Urinary bladder (tissue), 4 donors: ENCODE measurements around the gene LRRIQ1. TPM values are rescaled to one million over a fixed set of nuclear protein-coding genes. Genes with fewer than 3 reads are reported as not detected.

Experiments
- DNase-seq: peaks from one replicate; pipeline ENCODE4 v3.0.0-alpha.2; 2015; ENCODE audit errors: extremely low spot score
- H3K27ac ChIP-seq: one replicate; pipeline ENCODE4 v1.5.1; 2013; ENCODE audit warnings: low read depth, mild to moderate bottlenecking, moderate library complexity
- H3K36me3 ChIP-seq: one replicate; pipeline ENCODE4 v1.6.1; 2013; ENCODE audit warnings: mild to moderate bottlenecking, moderate library complexity; ENCODE audit not compliant: insufficient read depth
- H3K4me1 ChIP-seq: one replicate; pipeline ENCODE4 v1.6.1; 2013; ENCODE audit warnings: mild to moderate bottlenecking, moderate library complexity; ENCODE audit not compliant: insufficient read depth
- H3K4me3 ChIP-seq: one replicate; pipeline ENCODE4 v1.5.1; 2013; ENCODE audit warnings: low read depth, low read length
- WGBS: extraction: QIAGEN DNeasy Blood & Tissue Kit; methylation state at CpG from one replicate; pipeline ENCODE4 v1.1.7; 2013; 5-methylcytosine and 5-hydroxymethylcytosine counted together
- polyA plus RNA-seq: library from polyadenylated mRNA; stranded (reverse); fragments of 200-250 nt; gene quantifications from one replicate; pipeline ENCODE4 v1.2.3, GENCODE V29; 2013
- total RNA-seq: library from RNA; depleted of rRNA; stranded (reverse); fragments of >200 nt; gene quantifications from one replicate; pipeline ENCODE4 v1.2.3, GENCODE V29; 2014
- donor health status: healthy with polysubstance abuse.
- donor health status: healthy.

Gene LRRIQ1
- total and polyA plus RNA-seq, 2 donors: 0.10 to 0.79 TPM

DNA sequence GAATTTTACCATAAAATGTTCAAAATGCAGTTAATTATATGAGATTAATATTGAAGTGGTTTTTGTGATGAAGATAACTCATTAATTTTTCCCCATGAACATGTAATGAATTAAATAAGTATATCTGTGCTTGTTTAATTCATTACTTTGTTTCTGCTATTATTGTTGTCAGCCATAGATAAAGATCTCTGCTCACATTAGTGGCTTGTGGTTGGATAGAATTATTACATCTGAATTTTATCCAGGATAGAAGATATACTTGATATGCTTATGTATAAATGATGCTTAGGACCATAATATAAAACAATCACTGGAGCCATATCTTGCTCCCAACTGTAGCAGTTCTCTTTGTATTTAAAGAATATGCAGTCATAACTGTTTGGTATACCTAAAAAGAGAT, 18.5 kb upstream of the LRRIQ1 start:
- no peak overlapping the region for H3K27ac ChIP-seq
- H3K4me3 ChIP-seq: no peak overlapping the region
- H3K36me3 ChIP-seq: no peaks in the 10 kb centered on the region
- DNase-seq: no peak
- H3K4me1 ChIP-seq: no peaks in the 10 kb centered on the region

DNA sequence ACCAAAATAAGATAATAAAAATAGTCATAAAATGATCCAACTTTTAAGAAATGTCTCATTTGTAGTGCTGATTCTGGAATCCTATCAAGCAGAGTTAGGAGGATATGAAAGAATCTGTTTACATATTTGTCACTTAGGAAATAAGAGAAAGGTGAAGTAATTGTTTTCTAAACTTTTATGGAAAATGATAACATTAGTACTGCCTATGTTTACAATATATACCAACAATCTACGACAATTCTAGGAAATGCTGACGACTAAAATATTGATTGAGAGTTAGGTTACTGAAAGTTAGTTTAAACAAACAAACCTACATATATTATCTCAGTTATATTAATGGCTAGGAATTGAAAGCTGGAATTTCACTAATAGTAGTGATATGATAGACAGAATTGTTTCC, 18.1 kb upstream of the LRRIQ1 start:
- Histone ChIP-seq H3K4me3 (no peak overlapping the region), H3K4me1 (no peaks in the 10 kb centered on the region), H3K36me3 (no peaks in the 10 kb centered on the region), H3K27ac (no peak overlapping the region)
- DNase-seq: no peak
- 42% methylated on average over 2 of the region's 2 CpGs for WGBS

DNA sequence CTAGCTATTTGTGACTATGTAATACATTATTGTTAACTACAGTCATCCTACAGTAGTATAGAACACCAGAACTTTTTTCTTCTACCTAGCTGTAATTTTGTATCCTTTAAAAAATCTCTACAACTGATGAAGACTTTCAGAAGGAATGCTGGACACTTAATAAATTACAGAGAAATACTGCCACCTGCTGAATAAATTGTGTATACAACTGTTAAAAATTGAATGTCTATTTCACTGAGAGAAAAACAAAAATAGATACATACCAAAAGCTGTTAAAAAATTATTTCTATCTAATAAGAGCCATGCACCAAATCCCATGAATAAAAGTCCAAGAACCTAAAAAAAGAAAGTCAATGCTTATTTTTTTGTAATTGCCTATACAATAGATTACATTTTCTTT, 6.7 kb upstream of the LRRIQ1 start:
- no peaks in the 10 kb centered on the region for H3K36me3 ChIP-seq
- H3K4me1 ChIP-seq: no peaks in the 10 kb centered on the region
- no peak for DNase-seq
- H3K27ac ChIP-seq: no peak overlapping the region
- H3K4me3 ChIP-seq: no peak overlapping the region

DNA sequence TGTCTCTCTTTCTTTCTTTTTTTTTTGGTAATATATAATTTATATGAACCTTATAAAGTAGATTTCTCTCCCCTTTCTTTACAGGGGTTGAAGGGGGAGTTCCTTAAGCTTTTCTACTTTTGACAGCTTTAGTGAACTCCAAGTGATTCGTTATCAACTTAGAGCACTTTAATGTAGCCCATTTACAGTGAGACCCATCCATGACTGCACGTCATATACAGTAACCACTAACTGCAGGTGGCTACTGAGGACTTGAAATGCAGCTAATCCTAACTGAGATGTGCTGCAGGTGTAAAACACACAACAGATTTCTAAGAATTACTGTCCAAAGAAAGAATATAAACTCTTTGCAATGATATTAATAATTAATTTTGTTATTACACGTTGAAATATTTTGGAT, 582 bp downstream of the LRRIQ1 start:
- H3K4me3 ChIP-seq: no peak overlapping the region
- no peaks in the 10 kb centered on the region for H3K36me3 ChIP-seq
- WGBS: 13% methylated on average over 3 of the region's 3 CpGs
- no peak for DNase-seq
- no peak overlapping the region for H3K27ac ChIP-seq
- no peaks in the 10 kb centered on the region for H3K4me1 ChIP-seq

DNA sequence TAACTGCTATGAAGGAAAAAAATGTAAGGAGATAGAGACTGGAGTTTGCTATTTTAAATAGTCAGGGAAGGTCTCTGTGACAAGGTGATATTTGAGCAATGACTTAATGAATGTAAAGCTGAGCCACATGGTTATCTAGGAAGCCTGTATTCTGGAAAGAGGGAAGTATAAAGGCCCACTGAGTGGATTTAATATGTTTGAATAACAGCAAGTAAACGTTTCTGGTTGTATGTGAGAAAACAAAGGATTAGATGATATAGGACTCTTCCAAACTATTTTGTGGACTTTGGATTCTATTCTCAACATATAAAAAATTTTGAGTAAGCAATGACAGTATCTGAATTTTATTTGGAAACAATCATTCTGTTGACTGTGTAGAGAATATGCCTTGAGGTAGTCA, 5.2 kb downstream of the LRRIQ1 start:
- no peak for DNase-seq
- Histone ChIP-seq H3K36me3 (no peaks in the 10 kb centered on the region), H3K4me1 (no peaks in the 10 kb centered on the region), H3K27ac (no peak overlapping the region), H3K4me3 (no peak overlapping the region)
- 26% methylated on average over 1 of the region's 1 CpG for WGBS

DNA sequence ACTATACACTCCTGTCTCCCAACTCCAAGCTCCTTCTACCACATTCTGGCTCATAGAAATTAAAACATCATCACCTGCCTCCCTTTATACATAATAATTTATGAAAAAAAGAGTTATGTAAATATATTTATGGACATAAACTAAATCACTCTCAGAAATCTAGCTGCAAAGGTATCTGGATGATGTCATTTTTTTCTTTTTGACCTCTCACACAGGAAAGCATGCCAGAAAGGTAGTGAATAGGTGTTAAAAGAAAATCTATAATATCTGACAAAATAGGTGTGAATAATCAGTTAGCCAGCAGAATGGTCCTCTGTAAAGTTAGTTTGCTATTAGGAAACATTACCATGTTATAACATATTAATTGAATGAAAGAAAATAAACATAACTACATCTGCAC, 7.7 kb downstream of the LRRIQ1 start:
- H3K36me3 ChIP-seq: no peaks in the 10 kb centered on the region
- no peak overlapping the region for H3K27ac ChIP-seq
- H3K4me3 ChIP-seq: no peak overlapping the region
- DNase-seq: no peak
- no peaks in the 10 kb centered on the region for H3K4me1 ChIP-seq

DNA sequence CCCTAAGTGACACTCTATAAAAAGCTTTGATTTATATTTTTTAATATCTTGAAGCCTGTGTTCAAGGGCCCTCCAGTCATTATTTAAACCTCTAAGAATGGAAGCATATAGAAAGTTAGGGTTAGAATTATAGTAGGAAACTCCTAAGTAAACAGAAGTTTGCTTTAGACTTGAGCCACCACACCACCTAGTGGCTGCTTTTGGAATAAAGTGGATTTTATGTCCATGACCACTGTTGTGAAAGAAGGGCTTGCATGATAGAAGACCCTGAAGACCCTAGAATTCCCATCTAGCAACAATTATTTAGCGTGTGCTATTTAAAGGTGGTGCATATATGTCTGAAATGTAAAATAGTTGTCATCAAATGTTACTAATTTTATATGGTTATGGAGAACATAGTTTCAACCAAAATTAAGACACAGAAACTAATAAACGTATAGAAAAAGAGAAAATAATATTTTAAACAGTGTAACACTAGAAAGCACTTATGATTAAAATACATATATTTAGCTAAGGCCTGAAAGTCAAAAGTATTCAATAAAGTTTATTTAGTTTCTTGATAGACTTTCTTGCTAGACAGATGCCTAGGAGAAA, 21.3 kb downstream of the LRRIQ1 start:
- Histone ChIP-seq H3K27ac (no peak overlapping the region), H3K4me3 (no peak overlapping the region), H3K4me1 (no peaks in the 10 kb centered on the region), H3K36me3 (no peaks in the 10 kb centered on the region)
- DNase-seq: peak; percentile 2
- WGBS: 49% methylated on average over 2 of the region's 2 CpGs

DNA sequence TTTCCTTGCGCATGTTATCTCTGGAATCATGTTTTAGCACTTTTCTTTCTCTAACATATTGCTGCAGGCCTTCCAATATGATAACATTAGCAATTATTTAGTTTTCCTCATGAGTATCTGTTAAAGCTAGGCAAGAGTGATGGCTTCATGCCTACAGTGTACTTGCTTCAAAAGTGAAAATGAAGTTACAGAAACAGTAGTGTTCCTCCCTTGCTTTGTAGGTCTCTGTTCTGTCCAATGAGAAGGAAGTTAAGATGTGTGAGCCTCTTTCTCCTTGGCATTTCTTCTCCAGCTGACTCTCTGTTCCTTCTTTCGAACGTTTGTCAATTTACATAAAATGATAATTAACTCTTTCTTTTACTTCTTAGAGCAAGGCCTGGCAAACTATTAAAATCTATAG, 22.2 kb downstream of the LRRIQ1 start:
- H3K27ac ChIP-seq: no peak overlapping the region
- H3K4me1 ChIP-seq: no peaks in the 10 kb centered on the region
- WGBS: 49% methylated on average over 3 of the region's 3 CpGs
- no peaks in the 10 kb centered on the region for H3K36me3 ChIP-seq
- no peak for DNase-seq
- no peak overlapping the region for H3K4me3 ChIP-seq

DNA sequence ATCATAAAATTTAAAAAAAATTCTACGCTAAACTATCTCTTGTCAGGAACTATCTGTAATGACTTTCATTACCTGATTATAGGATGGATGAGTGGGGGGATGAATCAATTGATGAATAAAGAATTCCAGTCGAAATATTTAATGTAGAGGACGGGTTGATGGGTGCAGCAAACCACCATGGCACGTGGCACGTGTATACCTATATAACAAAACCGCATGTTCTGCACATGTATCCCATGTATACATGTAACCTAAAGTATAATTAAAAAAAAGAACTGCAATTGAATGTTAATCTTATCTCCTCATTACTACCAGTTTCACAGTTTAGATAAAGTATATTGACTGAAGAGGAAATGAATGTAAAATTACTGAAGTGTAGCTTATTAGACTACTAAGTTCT, 23.4 kb downstream of the LRRIQ1 start:
- no peak for DNase-seq
- Histone ChIP-seq H3K27ac (no peak overlapping the region), H3K36me3 (no peaks in the 10 kb centered on the region), H3K4me1 (no peaks in the 10 kb centered on the region), H3K4me3 (no peak overlapping the region)
- WGBS: 64% methylated on average over 6 of the region's 6 CpGs

DNA sequence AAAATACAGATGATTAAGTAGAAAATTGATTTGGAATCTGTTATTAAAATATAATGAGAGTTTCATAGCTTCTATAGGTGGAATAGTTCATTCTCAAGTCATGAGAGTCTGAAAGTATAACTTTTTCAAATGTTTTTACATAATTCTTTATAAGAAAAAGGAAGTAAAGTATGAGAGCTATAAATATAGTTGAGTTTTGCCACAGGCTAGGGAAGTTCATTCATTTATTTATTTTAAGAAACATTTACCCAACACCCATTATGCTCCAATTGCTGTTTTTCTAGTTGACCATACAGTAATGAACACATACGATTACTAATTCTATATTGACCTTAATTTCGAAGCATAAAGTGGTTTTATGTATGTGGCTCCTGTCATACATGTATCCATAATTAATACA, 24.8 kb downstream of the LRRIQ1 start:
- DNase-seq: no peak
- H3K4me1 ChIP-seq: no peaks in the 10 kb centered on the region
- 66% methylated on average over 2 of the region's 2 CpGs for WGBS
- H3K27ac ChIP-seq: no peak overlapping the region
- no peak overlapping the region for H3K4me3 ChIP-seq
- H3K36me3 ChIP-seq: no peaks in the 10 kb centered on the region

DNA sequence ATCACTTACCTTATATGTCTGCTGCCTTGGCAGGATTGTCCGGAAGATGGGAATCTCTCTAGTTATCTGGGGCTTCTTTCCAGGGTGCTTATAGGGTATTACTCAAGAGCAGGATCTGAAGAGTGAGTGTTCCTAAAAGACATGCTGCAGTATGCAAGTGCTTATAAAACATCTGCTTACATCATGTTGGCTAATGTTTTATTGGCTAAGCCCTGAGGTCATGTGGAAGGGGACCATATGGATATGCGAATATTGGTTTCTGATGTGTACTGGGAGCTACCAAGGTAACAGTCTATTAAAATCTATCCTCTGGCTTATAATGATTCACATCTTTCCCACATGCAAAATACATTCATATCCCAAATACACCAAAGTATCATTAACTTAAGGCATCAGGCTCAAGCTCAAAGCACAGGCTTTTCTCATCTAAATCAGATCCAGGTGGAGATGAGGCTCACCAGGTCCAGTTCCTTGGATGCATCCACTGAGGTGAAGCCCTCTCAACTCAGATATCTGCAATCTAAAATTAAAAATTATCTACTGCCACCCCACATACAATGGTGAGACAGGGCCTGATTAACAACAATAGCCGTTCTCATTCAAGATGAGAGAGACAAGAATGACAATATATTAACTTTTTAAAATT, 29.8 kb downstream of the LRRIQ1 start:
- 62% methylated on average over 3 of the region's 3 CpGs for WGBS
- Histone ChIP-seq H3K4me1 (no peaks in the 10 kb centered on the region), H3K27ac (no peak overlapping the region), H3K4me3 (no peak overlapping the region), H3K36me3 (no peaks in the 10 kb centered on the region)
- DNase-seq: no peak

DNA sequence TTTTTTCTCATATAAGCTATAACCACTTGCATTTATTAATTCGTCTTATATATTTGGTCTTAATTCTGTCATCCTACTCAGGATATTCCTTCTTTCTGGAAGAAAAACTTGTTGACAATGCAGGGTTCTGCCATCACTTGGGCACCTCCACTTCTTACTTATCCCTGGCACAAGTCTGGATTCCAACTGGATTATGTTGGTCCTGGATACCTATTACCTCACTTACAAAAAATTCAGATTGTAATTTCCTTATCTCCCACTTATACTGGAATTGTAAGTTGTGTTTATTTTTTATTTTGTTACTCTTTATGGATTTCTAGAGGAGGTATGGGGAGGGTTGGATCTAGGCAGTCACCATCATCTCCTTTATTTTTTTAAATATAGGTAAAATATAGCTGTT, 36.7 kb downstream of the LRRIQ1 start:
- no peak for DNase-seq
- no peaks in the 10 kb centered on the region for H3K36me3 ChIP-seq
- no peak overlapping the region for H3K4me3 ChIP-seq
- WGBS: 68% methylated on average over 1 of the region's 1 CpG
- H3K4me1 ChIP-seq: no peaks in the 10 kb centered on the region
- no peak overlapping the region for H3K27ac ChIP-seq

DNA sequence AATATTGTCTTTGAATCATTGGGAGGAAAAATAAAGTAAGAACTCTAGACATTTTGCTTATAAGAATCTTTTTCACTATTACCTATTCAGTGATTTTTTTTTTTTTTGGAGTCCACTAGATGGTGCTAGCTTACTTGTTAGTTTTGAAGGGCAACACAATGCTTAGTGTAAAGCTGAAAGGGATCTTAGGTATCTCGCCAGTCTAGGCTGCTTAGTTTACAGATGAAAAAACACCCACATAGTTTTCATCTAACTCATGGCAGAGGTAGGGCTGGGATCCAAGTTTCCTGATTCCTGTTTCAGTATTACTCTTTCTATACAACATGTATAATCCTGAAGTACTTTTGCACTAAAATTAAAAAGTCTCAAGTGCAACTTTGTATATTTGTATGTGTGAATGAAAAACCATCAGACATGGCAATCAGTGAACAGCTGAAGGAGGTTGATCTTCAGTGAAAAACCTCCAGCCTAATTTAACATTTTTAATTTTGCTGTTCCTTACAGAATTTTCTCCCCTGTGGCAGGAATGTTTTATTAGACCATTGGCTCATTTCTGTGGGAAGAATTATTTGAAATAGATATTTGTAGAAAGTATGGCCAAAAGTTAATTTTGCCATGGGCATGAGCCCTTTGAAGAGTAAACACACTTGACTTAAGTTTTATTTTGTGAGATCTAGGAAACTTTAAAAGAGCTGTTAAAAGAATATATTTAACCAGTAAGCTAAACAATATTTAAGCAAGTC, 40.7 kb downstream of the LRRIQ1 start:
- peak; percentile 48 for DNase-seq
- H3K27ac ChIP-seq: peak overlapping the region; percentile 10
- no peaks in the 10 kb centered on the region for H3K4me1 ChIP-seq
- H3K4me3 ChIP-seq: no peak overlapping the region
- H3K36me3 ChIP-seq: no peaks in the 10 kb centered on the region
- 1% methylated on average over 1 of the region's 1 CpG for WGBS

DNA sequence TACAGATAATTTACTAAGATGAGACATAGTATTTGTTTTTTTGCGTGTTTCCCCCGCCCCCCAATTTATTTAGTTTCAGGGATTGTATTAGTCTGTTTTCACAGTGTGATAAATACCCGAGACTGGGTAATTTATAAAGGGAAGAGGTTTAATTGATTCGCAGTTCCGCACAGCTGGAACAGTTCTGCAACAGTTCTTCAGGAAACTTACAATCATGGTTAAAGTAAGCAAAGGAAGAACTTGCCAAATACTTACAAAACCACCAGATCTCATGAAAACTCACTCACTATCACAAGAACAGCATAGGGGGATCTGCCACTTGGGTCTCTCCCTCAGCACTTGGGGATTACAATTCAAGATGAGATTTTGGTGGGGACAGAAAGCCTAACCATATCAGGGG, 48.9 kb downstream of the LRRIQ1 start:
- no peak for DNase-seq
- Histone ChIP-seq H3K27ac (no peak overlapping the region), H3K4me3 (no peak overlapping the region), H3K36me3 (no peaks in the 10 kb centered on the region), H3K4me1 (no peaks in the 10 kb centered on the region)
- WGBS: 53% methylated on average over 5 of the region's 5 CpGs
